Measurements from ENCODE around the gene SSX2.
"Not testable (repeated sequence)": the region's sequence is repeated elsewhere in the genome, so short reads cannot be mapped to it uniquely, and the experiment has no call there.

SSX2 gene, protein sequence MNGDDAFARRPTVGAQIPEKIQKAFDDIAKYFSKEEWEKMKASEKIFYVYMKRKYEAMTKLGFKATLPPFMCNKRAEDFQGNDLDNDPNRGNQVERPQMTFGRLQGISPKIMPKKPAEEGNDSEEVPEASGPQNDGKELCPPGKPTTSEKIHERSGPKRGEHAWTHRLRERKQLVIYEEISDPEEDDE

GRCh38 chrX:52707078-52707477 lies at the start of gene SSX2:
Gene SSX2 (minus strand): TSS chrX:52707178. CDS start chrX:52705749, 1,429 bp downstream.
- not testable (repeated sequence) for H3K9ac ChIP-seq (ENCODE audit: low read length); H3K36me3 ChIP-seq (ENCODE audit: insufficient read depth, low read length)

DNA sequence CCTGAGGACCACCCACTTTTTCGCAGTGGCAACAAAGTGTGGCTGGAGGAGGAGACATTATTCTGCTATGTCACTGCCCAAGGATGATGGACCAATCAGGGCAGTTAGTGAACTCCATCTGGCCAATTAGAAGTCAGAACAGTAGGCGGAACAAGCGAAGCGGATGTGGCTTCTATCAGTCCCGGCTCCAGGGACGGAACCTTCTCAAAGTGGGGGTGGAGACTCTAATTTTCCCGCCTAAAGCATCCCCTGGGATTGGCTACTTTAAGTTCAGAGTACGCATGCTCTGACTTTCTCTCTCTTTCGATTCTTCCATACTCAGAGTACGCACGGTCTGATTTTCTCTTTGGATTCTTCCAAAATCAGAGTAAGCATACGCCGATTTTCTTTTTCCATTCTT lies 44.0 kb upstream of the SSX2 start, which contains the start of gene SSX2B:
Gene SSX2B (plus strand): TSS at position 301 of the 400 bp plus-strand sequence. CDS start 1,429 bp downstream, outside the sequence.
- H2AFZ ChIP-seq (ENCODE audit: low read length); H3F3A ChIP-seq (ENCODE audit: insufficient read depth, low read length); H3K36me3 ChIP-seq (ENCODE audit: insufficient read depth, low read length); H3K4me3 ChIP-seq (ENCODE audit: low read depth, low read length, poor library complexity, severe bottlenecking); H3K4me2 ChIP-seq (ENCODE audit: low read length); H3K9ac ChIP-seq (ENCODE audit: low read length); H3K9me3 ChIP-seq (ENCODE audit: low read length); H4K20me1 ChIP-seq (ENCODE audit: insufficient read depth, low read length); H3K27me3 ChIP-seq (ENCODE audit: insufficient read depth, low read length); H3K27ac ChIP-seq (ENCODE audit: low read depth, low read length, poor library complexity, severe bottlenecking); H3K79me2 ChIP-seq (ENCODE audit: insufficient read depth, low read length); H3K4me1 ChIP-seq (ENCODE audit: insufficient read depth, low read length, severe bottlenecking); H3K9me2 ChIP-seq (ENCODE audit: low read depth, low read length): not testable (repeated sequence)

More at GRCh38 chrX:52707078-52707477, at the start of gene SSX2:
- H3K27ac ChIP-seq (ENCODE audit: low read depth, low read length, poor library complexity, severe bottlenecking); H3K4me3 ChIP-seq (ENCODE audit: low read depth, low read length, poor library complexity, severe bottlenecking); H3K9me2 ChIP-seq (ENCODE audit: low read depth, low read length); H3K4me1 ChIP-seq (ENCODE audit: insufficient read depth, low read length, severe bottlenecking); H2AFZ ChIP-seq (ENCODE audit: low read length); H4K20me1 ChIP-seq (ENCODE audit: insufficient read depth, low read length); H3K27me3 ChIP-seq (ENCODE audit: insufficient read depth, low read length); H3K9me3 ChIP-seq (ENCODE audit: low read length); H3K79me2 ChIP-seq (ENCODE audit: insufficient read depth, low read length); H3K4me2 ChIP-seq (ENCODE audit: low read length); H3F3A ChIP-seq (ENCODE audit: insufficient read depth, low read length): not testable (repeated sequence)

- H2AFZ ChIP-seq (ENCODE audit: low read length); H3K36me3 ChIP-seq (ENCODE audit: insufficient read depth, low read length); H3K27ac ChIP-seq (ENCODE audit: low read depth, low read length, poor library complexity, severe bottlenecking); H3K4me2 ChIP-seq (ENCODE audit: low read length); H4K20me1 ChIP-seq (ENCODE audit: insufficient read depth, low read length); H3F3A ChIP-seq (ENCODE audit: insufficient read depth, low read length); H3K27me3 ChIP-seq (ENCODE audit: insufficient read depth, low read length); H3K9me2 ChIP-seq (ENCODE audit: low read depth, low read length); H3K4me1 ChIP-seq (ENCODE audit: insufficient read depth, low read length, severe bottlenecking); H3K4me3 ChIP-seq (ENCODE audit: low read depth, low read length, poor library complexity, severe bottlenecking); H3K9me3 ChIP-seq (ENCODE audit: low read length); H3K9ac ChIP-seq (ENCODE audit: low read length); H3K79me2 ChIP-seq (ENCODE audit: insufficient read depth, low read length): not testable (repeated sequence)
Observed at GRCh38 chrX:52692034-52692433, 14.9 kb downstream of the SSX2 start.

GRCh38 chrX:52662218-52662617 lies 44.8 kb downstream of the SSX2 start:
- H3K4me3 ChIP-seq (ENCODE audit: low read depth, low read length, poor library complexity, severe bottlenecking); H3K4me1 ChIP-seq (ENCODE audit: insufficient read depth, low read length, severe bottlenecking); H2AFZ ChIP-seq (ENCODE audit: low read length); H4K20me1 ChIP-seq (ENCODE audit: insufficient read depth, low read length); H3K27ac ChIP-seq (ENCODE audit: low read depth, low read length, poor library complexity, severe bottlenecking); H3K9me3 ChIP-seq (ENCODE audit: low read length); H3K9me2 ChIP-seq (ENCODE audit: low read depth, low read length); H3K79me2 ChIP-seq (ENCODE audit: insufficient read depth, low read length); H3F3A ChIP-seq (ENCODE audit: insufficient read depth, low read length); H3K4me2 ChIP-seq (ENCODE audit: low read length); H3K36me3 ChIP-seq (ENCODE audit: insufficient read depth, low read length); H3K27me3 ChIP-seq (ENCODE audit: insufficient read depth, low read length); H3K9ac ChIP-seq (ENCODE audit: low read length): not testable (repeated sequence)

DNA sequence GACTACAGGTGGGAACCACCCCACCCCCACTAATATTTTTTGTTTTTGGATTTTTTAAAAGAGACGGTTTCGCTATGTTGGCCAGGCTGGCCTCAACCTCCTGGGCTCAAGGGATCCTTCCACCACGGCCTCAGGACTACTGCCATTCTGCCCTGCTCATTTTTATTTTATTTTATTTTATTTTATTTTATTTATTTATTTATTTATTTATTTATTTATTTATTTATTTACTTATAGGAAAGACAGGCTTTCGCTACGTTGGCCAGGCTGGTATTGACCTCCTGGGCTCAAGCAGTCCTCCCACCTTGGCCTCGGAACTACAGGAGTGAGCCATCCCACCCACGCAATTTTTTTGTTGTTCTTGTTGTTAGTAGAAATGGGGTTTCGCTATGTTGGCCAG lies 51.5 kb downstream of the SSX2 start:
- not testable (repeated sequence) for H3K4me1 ChIP-seq (ENCODE audit: insufficient read depth, low read length, severe bottlenecking); H3K9ac ChIP-seq (ENCODE audit: low read length); H3K79me2 ChIP-seq (ENCODE audit: insufficient read depth, low read length); H4K20me1 ChIP-seq (ENCODE audit: insufficient read depth, low read length); H3K4me2 ChIP-seq (ENCODE audit: low read length); H3K36me3 ChIP-seq (ENCODE audit: insufficient read depth, low read length); H3K27ac ChIP-seq (ENCODE audit: low read depth, low read length, poor library complexity, severe bottlenecking); H3K9me2 ChIP-seq (ENCODE audit: low read depth, low read length); H3F3A ChIP-seq (ENCODE audit: insufficient read depth, low read length); H3K9me3 ChIP-seq (ENCODE audit: low read length); H3K27me3 ChIP-seq (ENCODE audit: insufficient read depth, low read length); H3K4me3 ChIP-seq (ENCODE audit: low read depth, low read length, poor library complexity, severe bottlenecking); H2AFZ ChIP-seq (ENCODE audit: low read length)

GRCh38 chrX:52654800-52655199 lies 52.2 kb downstream of the SSX2 start, which contains the start of gene SSX7:
Gene SSX7 (minus strand): TSS chrX:52654900. CDS start chrX:52653472, 1,428 bp downstream.
- not testable (repeated sequence) for H3K27me3 ChIP-seq (ENCODE audit: insufficient read depth, low read length); H3K4me2 ChIP-seq (ENCODE audit: low read length); H3K27ac ChIP-seq (ENCODE audit: low read depth, low read length, poor library complexity, severe bottlenecking); H4K20me1 ChIP-seq (ENCODE audit: insufficient read depth, low read length); H3K9me2 ChIP-seq (ENCODE audit: low read depth, low read length); H3K79me2 ChIP-seq (ENCODE audit: insufficient read depth, low read length); H2AFZ ChIP-seq (ENCODE audit: low read length); H3K4me3 ChIP-seq (ENCODE audit: low read depth, low read length, poor library complexity, severe bottlenecking); H3K4me1 ChIP-seq (ENCODE audit: insufficient read depth, low read length, severe bottlenecking); H3K36me3 ChIP-seq (ENCODE audit: insufficient read depth, low read length); H3F3A ChIP-seq (ENCODE audit: insufficient read depth, low read length); H3K9ac ChIP-seq (ENCODE audit: low read length); H3K9me3 ChIP-seq (ENCODE audit: low read length)

- not testable (repeated sequence) for H3K9me3 ChIP-seq (ENCODE audit: low read length); H3K4me1 ChIP-seq (ENCODE audit: insufficient read depth, low read length, severe bottlenecking); H3K27me3 ChIP-seq (ENCODE audit: insufficient read depth, low read length); H3K79me2 ChIP-seq (ENCODE audit: insufficient read depth, low read length); H3F3A ChIP-seq (ENCODE audit: insufficient read depth, low read length); H3K27ac ChIP-seq (ENCODE audit: low read depth, low read length, poor library complexity, severe bottlenecking); H3K9me2 ChIP-seq (ENCODE audit: low read depth, low read length); H3K9ac ChIP-seq (ENCODE audit: low read length); H3K4me2 ChIP-seq (ENCODE audit: low read length); H2AFZ ChIP-seq (ENCODE audit: low read length); H3K36me3 ChIP-seq (ENCODE audit: insufficient read depth, low read length); H3K4me3 ChIP-seq (ENCODE audit: low read depth, low read length, poor library complexity, severe bottlenecking); H4K20me1 ChIP-seq (ENCODE audit: insufficient read depth, low read length)
Observed at GRCh38 chrX:52650676-52651075, 56.3 kb downstream of the SSX2 start.

DNA sequence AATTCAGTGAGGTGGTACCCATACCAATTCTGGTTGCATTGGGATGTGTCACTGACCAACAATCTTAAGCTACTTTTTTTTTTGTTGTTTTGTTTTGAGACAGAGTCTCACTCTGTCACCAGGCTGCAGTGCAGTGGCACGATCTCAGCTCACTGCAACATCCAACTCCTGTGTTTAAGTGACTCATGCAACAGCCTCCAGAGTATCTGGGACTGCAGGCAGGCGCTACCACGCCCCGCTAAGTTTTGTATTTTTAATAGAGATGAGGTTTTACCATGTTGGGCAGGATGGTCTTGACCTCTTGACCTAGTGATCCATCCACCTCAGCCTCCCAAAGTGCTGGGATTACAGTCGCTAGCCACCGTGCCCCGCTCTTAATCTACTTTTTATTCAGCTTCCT lies 58.0 kb downstream of the SSX2 start:
- H4K20me1 ChIP-seq (ENCODE audit: insufficient read depth, low read length); H3K4me3 ChIP-seq (ENCODE audit: low read depth, low read length, poor library complexity, severe bottlenecking); H3K27me3 ChIP-seq (ENCODE audit: insufficient read depth, low read length); H3F3A ChIP-seq (ENCODE audit: insufficient read depth, low read length); H3K9me2 ChIP-seq (ENCODE audit: low read depth, low read length); H3K9me3 ChIP-seq (ENCODE audit: low read length); H3K79me2 ChIP-seq (ENCODE audit: insufficient read depth, low read length); H2AFZ ChIP-seq (ENCODE audit: low read length); H3K4me2 ChIP-seq (ENCODE audit: low read length); H3K4me1 ChIP-seq (ENCODE audit: insufficient read depth, low read length, severe bottlenecking); H3K9ac ChIP-seq (ENCODE audit: low read length); H3K36me3 ChIP-seq (ENCODE audit: insufficient read depth, low read length); H3K27ac ChIP-seq (ENCODE audit: low read depth, low read length, poor library complexity, severe bottlenecking): not testable (repeated sequence)

Data from OCI-LY1 (cell line).